NCI-H524 treated with DMSO at 0.1 percent for 48 hours (cell line): ENCODE results near the gene MARK2.

Experiments used
- DNase-seq: peaks from one replicate; lab custom pipeline; 2025; lab: John Stamatoyannopoulos, UW

Gene MARK2

GRCh38 chr11:63829823-63830489 is 9.0 kb upstream of the MARK2 start:
- DNase-seq, result no peak

GRCh38 chr11:63831326-63831725 is 7.6 kb upstream of the MARK2 start:
- DNase-seq, result no peak

GRCh38 chr11:63832336-63832735 is 6.6 kb upstream of the MARK2 start:
- no peak for DNase-seq

- DNase-seq, result no peak
Measured at GRCh38 chr11:63833048-63833447, 5.9 kb upstream of the MARK2 start.

GRCh38 chr11:63834535-63835157 is 4.3 kb upstream of the MARK2 start:
- DNase-seq, result no peak

- DNase-seq, result no peak
Measured at GRCh38 chr11:63835158-63835545, 3.8 kb upstream of the MARK2 start.

- DNase-seq, result peak; percentile 25
Measured at GRCh38 chr11:63837027-63837688, 1.8 kb upstream of the MARK2 start.

- no peak for DNase-seq
Measured at GRCh38 chr11:63837739-63838138, 1.2 kb upstream of the MARK2 start.

- DNase-seq, result no peak
Measured at GRCh38 chr11:63838150-63838677, 696 bp upstream of the MARK2 start.

- peak; percentile 1 for DNase-seq
Measured at GRCh38 chr11:63839508-63840355, 822 bp downstream of the MARK2 start.

GRCh38 chr11:63840356-63841060 is 1.6 kb downstream of the MARK2 start:
- DNase-seq, result no peak

GRCh38 chr11:63841554-63841953 is 2.6 kb downstream of the MARK2 start:
- no peak for DNase-seq

GRCh38 chr11:63843041-63843440 is 4.1 kb downstream of the MARK2 start:
- no peak for DNase-seq

- no peak for DNase-seq
Measured at GRCh38 chr11:63844836-63845235, 5.9 kb downstream of the MARK2 start.

- no peak for DNase-seq
Measured at GRCh38 chr11:63845303-63845702, 6.4 kb downstream of the MARK2 start.

GRCh38 chr11:63845911-63846310 is 7.0 kb downstream of the MARK2 start:
- no peak for DNase-seq

- DNase-seq, result no peak
Measured at GRCh38 chr11:63846897-63847296, 8.0 kb downstream of the MARK2 start.

- no peak for DNase-seq
Measured at GRCh38 chr11:63847363-63847762, 8.5 kb downstream of the MARK2 start.

GRCh38 chr11:63849691-63850090 is 10.8 kb downstream of the MARK2 start:
- DNase-seq, result no peak

- no peak for DNase-seq
Measured at GRCh38 chr11:63850920-63851319, 12.0 kb downstream of the MARK2 start.

- DNase-seq, result no peak
Measured at GRCh38 chr11:63851364-63851763, 12.5 kb downstream of the MARK2 start.

- no peak for DNase-seq
Measured at GRCh38 chr11:63853476-63853875, 14.6 kb downstream of the MARK2 start.
